ENCODE data around the gene NCAPD2. TPM values are rescaled to one million over a fixed set of nuclear protein-coding genes. Genes with fewer than 3 reads are reported as not detected.

NCAPD2 gene
- total RNA-seq, 4 donors from 2014 or later = 18.5 to 25.9 (median 22.5) TPM

GRCh38 chr12:6541371-6542165 lies 47.7 kb downstream of the NCAPD2 start:
- TF ChIP-seq, protein P1, sequence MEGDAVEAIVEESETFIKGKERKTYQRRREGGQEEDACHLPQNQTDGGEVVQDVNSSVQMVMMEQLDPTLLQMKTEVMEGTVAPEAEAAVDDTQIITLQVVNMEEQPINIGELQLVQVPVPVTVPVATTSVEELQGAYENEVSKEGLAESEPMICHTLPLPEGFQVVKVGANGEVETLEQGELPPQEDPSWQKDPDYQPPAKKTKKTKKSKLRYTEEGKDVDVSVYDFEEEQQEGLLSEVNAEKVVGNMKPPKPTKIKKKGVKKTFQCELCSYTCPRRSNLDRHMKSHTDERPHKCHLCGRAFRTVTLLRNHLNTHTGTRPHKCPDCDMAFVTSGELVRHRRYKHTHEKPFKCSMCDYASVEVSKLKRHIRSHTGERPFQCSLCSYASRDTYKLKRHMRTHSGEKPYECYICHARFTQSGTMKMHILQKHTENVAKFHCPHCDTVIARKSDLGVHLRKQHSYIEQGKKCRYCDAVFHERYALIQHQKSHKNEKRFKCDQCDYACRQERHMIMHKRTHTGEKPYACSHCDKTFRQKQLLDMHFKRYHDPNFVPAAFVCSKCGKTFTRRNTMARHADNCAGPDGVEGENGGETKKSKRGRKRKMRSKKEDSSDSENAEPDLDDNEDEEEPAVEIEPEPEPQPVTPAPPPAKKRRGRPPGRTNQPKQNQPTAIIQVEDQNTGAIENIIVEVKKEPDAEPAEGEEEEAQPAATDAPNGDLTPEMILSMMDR (IDR thresholded peaks at IDR 0.05) = no peak
- no peak for TF ChIP-seq POLR2A (IDR thresholded peaks at IDR 0.05)
- WGBS, 2 donors = 75 to 85% methylated on average over 21 to 26 of the region's 26 CpGs
- DNase-seq (ENCODE audit: low spot score in 2 of 2) = peak in 1 of 2 donors; percentile 87
- H3K4me3 ChIP-seq (ENCODE audit: low read depth, poor library complexity, severe bottlenecking) = no peak overlapping the region
- intact Hi-C loops (cut with DNase I; ENCODE audit: low total_unique reads) = no loop called here

DNA sequence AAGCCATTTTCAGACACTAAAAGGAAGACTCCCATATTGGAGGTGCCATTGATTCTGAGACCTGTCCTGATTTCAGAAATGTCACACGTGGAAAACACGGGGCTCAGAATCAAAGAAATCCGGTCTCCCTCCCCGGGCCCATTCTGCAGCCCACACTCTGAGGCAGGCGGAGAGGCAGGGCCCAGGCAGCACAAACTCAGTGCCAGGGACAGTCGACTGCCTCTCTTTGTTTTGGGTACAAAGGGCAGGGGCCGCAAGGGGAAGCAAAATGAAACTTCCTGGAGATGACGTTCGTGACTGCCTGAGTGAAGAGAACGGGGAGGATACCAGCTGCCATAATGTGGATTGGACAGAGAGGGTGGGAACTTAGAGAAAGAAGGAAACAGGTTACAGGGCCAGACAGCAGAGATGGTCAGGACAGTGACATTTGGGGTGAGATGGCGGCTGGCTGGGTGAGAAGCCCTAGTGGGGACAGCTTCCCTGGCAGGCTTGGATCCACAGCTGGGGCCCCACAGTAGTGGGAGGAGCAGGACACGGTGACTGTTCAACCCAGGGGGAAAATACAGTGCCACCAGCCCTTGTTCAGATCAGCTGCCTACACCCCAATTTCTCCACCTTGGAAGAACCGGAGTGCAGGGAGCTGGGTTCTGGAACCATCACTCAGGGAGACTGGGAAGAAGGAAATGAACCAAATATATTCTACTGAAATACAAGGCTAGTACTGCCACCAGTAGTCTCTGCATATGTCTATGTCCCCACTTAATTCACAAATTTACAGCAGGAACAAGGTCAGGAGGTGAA lies 48.5 kb downstream of the NCAPD2 start:
- no peak for TF ChIP-seq POLR2A (IDR thresholded peaks at IDR 0.05)
- TF ChIP-seq, protein P1 (IDR thresholded peaks at IDR 0.05) = no peak
- WGBS, 2 donors = 84 to 85% methylated on average over 13 of the region's 13 CpGs
- intact Hi-C loops (cut with DNase I; ENCODE audit: low total_unique reads) = no loop called here
- H3K4me3 ChIP-seq (ENCODE audit: low read depth, poor library complexity, severe bottlenecking) = no peak overlapping the region
- no peak for DNase-seq (ENCODE audit: low spot score in 2 of 2)

- intact Hi-C loops (cut with DNase I; ENCODE audit: low total_unique reads) = no loop called here
- 91 to 93% methylated on average over 10 of the region's 10 CpGs for WGBS, 2 donors
- H3K4me3 ChIP-seq (ENCODE audit: low read depth, poor library complexity, severe bottlenecking) = no peak overlapping the region
- no peak for TF ChIP-seq POLR2A (IDR thresholded peaks at IDR 0.05)
- TF ChIP-seq, protein P1 (IDR thresholded peaks at IDR 0.05) = no peak
- DNase-seq (ENCODE audit: low spot score in 2 of 2) = no peak
Observed at GRCh38 chr12:6546016-6546415, 52.1 kb downstream of the NCAPD2 start.

DNA sequence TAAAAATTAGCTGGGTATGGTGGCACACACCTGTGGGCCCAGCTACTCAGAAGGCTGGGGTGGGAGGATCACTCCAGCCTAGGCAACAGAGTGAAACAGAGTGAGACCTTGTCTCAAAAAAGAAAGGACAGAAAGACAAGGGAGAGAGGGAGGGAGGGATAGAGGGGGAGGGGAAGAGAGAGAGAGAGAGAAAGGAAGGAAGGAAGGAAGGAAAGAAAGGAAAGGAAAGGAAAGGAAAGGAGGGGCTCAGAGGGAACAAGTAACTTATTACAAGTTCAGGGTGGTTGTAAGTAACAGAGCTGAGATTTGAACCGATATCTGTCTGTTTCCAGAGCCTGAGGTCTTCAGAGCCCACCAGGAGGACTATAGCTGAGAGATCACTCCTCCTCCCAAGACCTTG lies 53.7 kb downstream of the NCAPD2 start:
- DNase-seq (ENCODE audit: low spot score in 2 of 2) = no peak
- 86 to 91% methylated on average over 1 of the region's 1 CpG for WGBS, 2 donors
- intact Hi-C loops (cut with DNase I; ENCODE audit: low total_unique reads) = no loop called here

GRCh38 chr12:6547987-6548386 lies 54.1 kb downstream of the NCAPD2 start:
- whole genome bisulfite sequencing, 2 donors = 65 to 76% methylated on average over 9 of the region's 9 CpGs
- no peak for DNase-seq (ENCODE audit: low spot score in 2 of 2)
- no peak overlapping the region for H3K4me3 ChIP-seq (ENCODE audit: low read depth, poor library complexity, severe bottlenecking)
- TF ChIP-seq, protein P1 (IDR thresholded peaks at IDR 0.05) = no peak
- no peak for TF ChIP-seq POLR2A (IDR thresholded peaks at IDR 0.05)
- intact Hi-C loops (cut with DNase I; ENCODE audit: low total_unique reads) = no loop called here

More for the DNA sequence above, 53.7 kb downstream of the NCAPD2 start:
- H3K4me3 ChIP-seq (ENCODE audit: low read depth, poor library complexity, severe bottlenecking) = no peak overlapping the region
- no peak for TF ChIP-seq POLR2A (IDR thresholded peaks at IDR 0.05)
- TF ChIP-seq, protein P1 (IDR thresholded peaks at IDR 0.05) = no peak
